Common myeloid progenitor, CD34-positive (primary cell): ENCODE measurements around the gene DPP3.
A peak's percentile ranks its signal among the peaks of the same experiment; 100 is the strongest.

ENCODE experiments used
- CTCF ChIA-PET: fragments of 350-600 bp; sonication (Branson Sonifier 250); formaldehyde crosslinking; loops from one replicate; lab custom pipeline; 2021; ENCODE audit warnings: antibody characterized with exemption; lab: Charles Lee
- POLR2A ChIA-PET: fragments of 350-600 bp; sonication (Branson Sonifier 250); formaldehyde crosslinking; loops from one replicate; lab custom pipeline; 2021; ENCODE audit warnings: antibody characterized with exemption; lab: Charles Lee
- DNase-seq, 3 donors: peaks; one replicate each; pipeline versions ENCODE4 v3.0.0 to v3.0.0-alpha.2; 2013
- H3K27ac ChIP-seq, 2 experiments: 1 replicate in 1 of 2; 2 replicates in 1 of 2; pipeline ENCODE4 v1.7.0; 2013; ENCODE audit warnings: inconsistent platforms in 2 of 2, low read length in 2 of 2, mild to moderate bottlenecking in 2 of 2, low read depth in 1 of 2, moderate library complexity in 1 of 2; ENCODE audit not compliant: severe bottlenecking in 2 of 2, insufficient read depth in 1 of 2, poor library complexity in 1 of 2
- H3K27me3 ChIP-seq, 5 experiments: replicated peaks in 2 of 5; 1 replicate in 3 of 5; 2 replicates in 2 of 5; pipeline versions ENCODE4 v1.6.1 to v1.7.0; 2013; ENCODE audit warnings: low read length in 4 of 5, mild to moderate bottlenecking in 2 of 5, moderate library complexity in 2 of 5, inconsistent platforms in 1 of 5; ENCODE audit not compliant: insufficient read depth in 5 of 5, control insufficient read depth in 4 of 5
- H3K36me3 ChIP-seq, 4 experiments: 1 replicate in 2 of 4; 2 replicates in 2 of 4; pipeline versions ENCODE4 v1.6.1 to v1.7.0; 2013; ENCODE audit warnings: low read length in 3 of 4, control low read depth in 1 of 4, mild to moderate bottlenecking in 1 of 4; ENCODE audit not compliant: control insufficient read depth in 4 of 4, insufficient read depth in 4 of 4
- H3K4me1 ChIP-seq, 4 experiments: 1 replicate in 3 of 4; 2 replicates in 1 of 4; pipeline versions ENCODE4 v1.6.1 to v1.7.1; 2013; ENCODE audit warnings: low read length in 3 of 4, mild to moderate bottlenecking in 3 of 4, control low read depth in 1 of 4, inconsistent platforms in 1 of 4, moderate library complexity in 1 of 4; ENCODE audit not compliant: control insufficient read depth in 4 of 4, insufficient read depth in 4 of 4; ENCODE audit errors: control extremely low read depth in 1 of 4
- H3K4me3 ChIP-seq, 7 experiments: 1 replicate in 4 of 7; 2 replicates in 3 of 7; pipeline versions ENCODE4 v1.5.1 to v1.7.0; 2013; ENCODE audit warnings: mild to moderate bottlenecking in 7 of 7, low read length in 6 of 7, moderate library complexity in 6 of 7, inconsistent platforms in 2 of 7, low read depth in 2 of 7, control low read depth in 1 of 7; ENCODE audit not compliant: insufficient read depth in 4 of 7, control insufficient read depth in 1 of 7; ENCODE audit errors: extremely low read depth in 1 of 7
- H3K9me3 ChIP-seq, 5 experiments: 1 replicate in 4 of 5; 2 replicates in 1 of 5; pipeline versions ENCODE4 v1.6.1 to v1.7.1; 2013; ENCODE audit warnings: low read length in 4 of 5, mild to moderate bottlenecking in 2 of 5, inconsistent platforms in 1 of 5, low read depth in 1 of 5, moderate library complexity in 1 of 5; ENCODE audit not compliant: control insufficient read depth in 4 of 5, insufficient read depth in 2 of 5; ENCODE audit errors: control extremely low read depth in 1 of 5
- WGBS: methylation state at CpG from one replicate; pipeline ENCODE4 v1.1.5; 2013; ENCODE audit not compliant: insufficient coverage; 5-methylcytosine and 5-hydroxymethylcytosine counted together

The DPP3 gene

DNA sequence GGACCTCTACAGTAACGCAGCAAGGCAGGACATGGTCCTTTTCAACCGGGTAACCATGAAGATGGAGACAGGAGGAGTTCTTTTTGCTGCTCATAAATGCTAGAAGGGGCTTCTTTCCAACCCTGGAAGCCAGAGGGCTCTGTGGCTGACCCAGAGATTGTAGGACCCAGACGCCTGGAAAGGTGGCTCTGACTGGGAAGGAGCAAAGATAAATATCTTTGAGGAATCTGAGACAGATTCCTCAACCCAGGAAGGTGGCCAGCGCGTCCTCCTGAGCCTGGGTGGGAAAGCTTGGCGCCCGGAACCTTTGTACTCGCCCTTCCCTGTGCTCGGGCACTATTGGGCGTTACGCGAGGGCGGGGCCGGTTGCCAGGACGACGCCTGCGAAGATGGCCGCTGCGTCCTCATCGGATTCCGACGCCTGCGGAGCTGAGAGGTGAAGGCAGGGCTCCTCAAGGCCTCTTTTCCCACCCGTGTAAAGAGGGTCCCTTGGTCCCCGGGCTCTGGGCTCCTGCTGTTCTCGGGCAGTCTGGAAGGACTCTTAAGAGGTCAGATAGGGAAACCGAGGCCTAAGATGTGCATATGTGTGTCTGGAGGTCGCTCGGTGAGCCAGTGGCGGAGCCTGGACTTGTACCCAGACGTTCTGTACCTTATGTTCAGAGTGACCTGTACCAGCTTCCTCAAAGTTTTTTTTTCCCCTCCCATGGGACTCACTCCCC lies 30.2 kb downstream of the DPP3 start, which contains the start of gene BBS1:
BBS1 (plus strand) TSS at position 365 of the 719 bp plus-strand sequence; CDS start at position 390, 25 bp downstream.
- H3K27me3 ChIP-seq: no peaks in the 10 kb centered on the region
- 1% methylated on average over 31 of the region's 31 CpGs for WGBS
- peaks cover 4 to 17% (median 11%) of the 10 kb centered on the region in 4 experiments for H3K4me1 ChIP-seq
- ChIA-PET POLR2A (interaction anchor here (0.7 kb wide), 2 partner anchors 41 to 238 kb away, joined by 3 read pairs; no protein-coding TSS in a partner anchor), CTCF (interaction anchor here (1.4 kb wide), 1 partner anchor 19 kb away, joined by 4 read pairs; no protein-coding TSS in a partner anchor)
- peak within 1 kb of the TSS; percentile 85 to 100 (median 90) for H3K4me3 ChIP-seq
- peaks cover 6 to 27% (median 19%) of the 10 kb centered on the region in 4 experiments for H3K36me3 ChIP-seq
- no peaks in the 10 kb centered on the region for H3K9me3 ChIP-seq
- DNase-seq: peak; percentile 73 to 78 (median 78)
- peak within 1 kb of the TSS; percentile 50 to 76 for H3K27ac ChIP-seq

DNA sequence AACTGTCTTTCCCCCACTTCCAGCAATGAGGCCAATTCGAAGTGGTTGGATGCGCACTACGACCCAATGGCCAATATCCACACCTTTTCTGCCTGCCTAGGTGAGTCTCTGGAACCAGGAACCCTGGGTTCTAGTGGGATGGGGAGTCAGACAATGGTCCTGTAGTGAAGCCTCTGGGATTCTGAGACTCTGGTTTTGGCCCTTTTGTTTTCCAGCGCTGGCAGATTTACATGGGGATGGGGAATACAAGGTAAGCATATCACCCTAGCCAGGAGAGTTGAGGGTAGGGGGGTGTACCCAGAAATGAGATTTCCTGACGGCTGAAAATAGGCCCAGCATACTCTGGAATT lies 30.7 kb downstream of the DPP3 start:
- Histone ChIP-seq H3K27ac (peak overlapping the region; percentile 50 to 76), H3K4me1 (peaks cover 4 to 17% (median 11%) of the 10 kb centered on the region in 4 experiments), H3K36me3 (peaks cover 6 to 31% (median 20%) of the 10 kb centered on the region in 4 experiments), H3K9me3 (no peaks in the 10 kb centered on the region), H3K4me3 (peak overlapping the region; percentile 85 to 100 (median 90)), H3K27me3 (no peaks in the 10 kb centered on the region)
- no CpG with 5 or more reads among the region's 5 CpGs for WGBS
- no peak for DNase-seq
- CTCF ChIA-PET: interaction anchor here (1.4 kb wide), 1 partner anchor 19 kb away, joined by 4 read pairs; no protein-coding TSS in a partner anchor
- POLR2A ChIA-PET: interaction anchor here (0.7 kb wide), 1 partner anchor 237 kb away, joined by 3 read pairs; no protein-coding TSS in a partner anchor

GRCh38 chr11:66523611-66524010 lies 43.4 kb downstream of the DPP3 start:
- CTCF ChIA-PET: no interaction called here
- WGBS: 100% methylated on average over 9 of the region's 11 CpGs

GRCh38 chr11:66524304-66525040 lies 44.2 kb downstream of the DPP3 start:
- 100% methylated on average over 4 of the region's 10 CpGs for WGBS
- no peak overlapping the region for H3K4me3 ChIP-seq
- POLR2A ChIA-PET: no interaction called here
- H3K9me3 ChIP-seq: no peaks in the 10 kb centered on the region
- peaks cover 2 to 65% (median 36%) of the 10 kb centered on the region in 4 experiments for H3K36me3 ChIP-seq
- no peaks in the 10 kb centered on the region for H3K27me3 ChIP-seq
- DNase-seq: no peak
- CTCF ChIA-PET: interaction anchor here (0.6 kb wide), 1 partner anchor 23 kb away, joined by 3 read pairs; no protein-coding TSS in a partner anchor
- no peak overlapping the region for H3K27ac ChIP-seq
- no peaks in the 10 kb centered on the region for H3K4me1 ChIP-seq

More at GRCh38 chr11:66523611-66524010, 43.4 kb downstream of the DPP3 start:
- Histone ChIP-seq H3K36me3 (peaks cover 2 to 69% (median 35%) of the 10 kb centered on the region in 4 experiments), H3K4me3 (no peak overlapping the region), H3K4me1 (no peaks in the 10 kb centered on the region), H3K27me3 (no peaks in the 10 kb centered on the region), H3K27ac (no peak overlapping the region), H3K9me3 (no peaks in the 10 kb centered on the region)
- POLR2A ChIA-PET: no interaction called here
- no peak for DNase-seq

- Histone ChIP-seq H3K4me1 (no peaks in the 10 kb centered on the region), H3K4me3 (no peak overlapping the region), H3K27me3 (no peaks in the 10 kb centered on the region), H3K36me3 (peaks cover 8 to 62% (median 23%) of the 10 kb centered on the region in 4 experiments), H3K27ac (no peak overlapping the region), H3K9me3 (no peaks in the 10 kb centered on the region)
- WGBS: 95% methylated on average over 6 of the region's 10 CpGs
- ChIA-PET CTCF (interaction anchor here (2.9 kb wide), 1 partner anchor 13 kb away, joined by 8 read pairs; no protein-coding TSS in a partner anchor), POLR2A (no interaction called here)
- no peak for DNase-seq
Measured at GRCh38 chr11:66529069-66529468, 48.8 kb downstream of the DPP3 start.

DNA sequence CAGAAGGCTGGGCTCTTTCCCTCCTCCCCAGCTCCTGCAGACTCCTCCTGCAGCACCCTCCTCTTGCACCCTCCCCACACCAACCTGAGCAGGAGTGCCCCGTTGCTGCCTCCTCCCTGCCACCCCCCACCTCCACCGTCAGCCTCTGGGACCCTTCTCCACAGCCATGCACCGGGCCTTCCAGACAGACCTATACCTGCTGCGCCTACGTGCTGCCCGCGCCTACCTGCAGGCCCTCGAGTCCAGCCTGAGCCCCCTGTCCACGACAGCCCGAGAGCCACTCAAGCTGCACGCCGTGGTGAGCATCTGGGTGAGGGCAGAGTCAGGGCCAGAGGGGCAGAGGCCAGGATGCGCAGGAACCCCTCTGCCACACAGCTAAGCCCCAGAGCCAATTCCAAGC lies 49.4 kb downstream of the DPP3 start:
- DNase-seq: no peak
- POLR2A ChIA-PET: no interaction called here
- 99% methylated on average over 12 of the region's 13 CpGs for WGBS

More for the DNA sequence above, 49.4 kb downstream of the DPP3 start:
- Histone ChIP-seq H3K9me3 (no peaks in the 10 kb centered on the region), H3K4me3 (no peak overlapping the region), H3K27me3 (no peaks in the 10 kb centered on the region), H3K4me1 (no peaks in the 10 kb centered on the region), H3K36me3 (peaks cover 8 to 60% (median 23%) of the 10 kb centered on the region in 4 experiments), H3K27ac (no peak overlapping the region)
- CTCF ChIA-PET: interaction anchor here (2.9 kb wide), 1 partner anchor 13 kb away, joined by 8 read pairs; no protein-coding TSS in a partner anchor
